Measurements from ENCODE around the gene IL2RG. TPM values are rescaled to one million over a fixed set of nuclear protein-coding genes. Genes with fewer than 3 reads are reported as not detected.

Gene IL2RG
- total RNA-seq (2014; rRNA removed; shearing (Covaris generic)) = not detected in 2 replicates
- polyA plus RNA-seq (2016; fragmentation: Nextera tagmentation; extraction: Ambion mirVana) = 0.26 and 0.31 TPM in 2 replicates
- long read RNA-seq = 0 reads

- peaks cover 16% of the 10 kb centered on the region; the same call in 2 of the 3 replicates for H3K4me1 Mint-ChIP-seq
- Histone ChIP-seq H3K4me1 (ENCODE audit: insufficient read depth) (0 out of 2 replicates have a peak, but pooled peaks cover 4% of the 10 kb centered on the region), H3K4me2 (no peak within 1 kb of the TSS), H3K79me2 (replicated peaks; ENCODE audit: insufficient read depth) (no peaks in the 10 kb centered on the region), H2AFZ (no peak within 1 kb of the TSS), H3K27me3 (ENCODE audit: insufficient read depth) (peaks cover 51% of the 10 kb centered on the region), H3K9me2 (ENCODE audit: insufficient read depth) (no peaks in the 10 kb centered on the region), H4K20me1 (replicated peaks; ENCODE audit: insufficient read depth) (no peaks in the 10 kb centered on the region), H3K36me3 (ENCODE audit: insufficient read depth) (no peaks in the 10 kb centered on the region), H3F3A (replicated peaks; ENCODE audit: low read depth) (no peaks in the 10 kb centered on the region), H3K27ac (ENCODE audit: low read depth) (no peak within 1 kb of the TSS), H3K4me3 (no peak within 1 kb of the TSS)
- no peaks in the 10 kb centered on the region for H3K9me3 Mint-ChIP-seq
- H3K4me3 Mint-ChIP-seq = no peak within 1 kb of the TSS
- no peak within 1 kb of the TSS for H3K27ac Mint-ChIP-seq
- no peaks in the 10 kb centered on the region for H3K36me3 Mint-ChIP-seq (ENCODE audit: low read depth)
- no peak for DNase-seq (ENCODE audit: low spot score)
- ATAC-seq = no peak
- TF ChIP-seq CTCF (conservative IDR thresholded peaks at IDR 0.05; ENCODE audit: low read depth in 2 of 2) = no peak
- TF ChIP-seq ZNF114 (CRISPR knock-in tag; IDR thresholded peaks at IDR 0.05) = no peak
- TF ChIP-seq ETS1 (IDR thresholded peaks at IDR 0.05) = no peak
- TF ChIP-seq NANOG (IDR thresholded peaks at IDR 0.05; ENCODE audit: borderline replicate concordance) = no peak
- TF ChIP-seq JUNB (IDR thresholded peaks at IDR 0.05; ENCODE audit: unreplicated experiment) = no peak
- TF ChIP-seq ZNF331 (CRISPR knock-in tag; IDR thresholded peaks at IDR 0.05; ENCODE audit: low read depth) = no peak
- TF ChIP-seq REST (IDR thresholded peaks at IDR 0.05; ENCODE audit: unreplicated experiment) = no peak
- no peak for TF ChIP-seq EZH2phosphoT487 (IDR thresholded peaks at IDR 0.05; ENCODE audit: unreplicated experiment)
- TF ChIP-seq CREB1 (CRISPR knock-in tag; IDR thresholded peaks at IDR 0.05; ENCODE audit: low read depth) = no peak
- TF ChIP-seq EZH2 (IDR thresholded peaks at IDR 0.05; ENCODE audit: low read depth, unreplicated experiment) = no peak
- TF ChIP-seq POLR2AphosphoS5 (IDR thresholded peaks at IDR 0.05; ENCODE audit: low read depth) = no peak
- TF ChIP-seq STAT1 (IDR thresholded peaks at IDR 0.05; ENCODE audit: unreplicated experiment) = no peak
- H3K27me3 Mint-ChIP-seq (ENCODE audit: insufficient read depth, low read depth, poor library complexity) = no peaks in the 10 kb centered on the region
Observed at GRCh38 chrX:71111141-71111843, at the start of gene IL2RG. Gene IL2RG, minus strand, starts transcription at chrX:71111577. Its CDS starts 38 bp downstream, at chrX:71111539.

All from GM23338 (cell line).